Glutamatergic neuron (in vitro differentiated cells): ENCODE data around the gene ADGRG7. TPM values are rescaled to one million over a fixed set of nuclear protein-coding genes. Genes with fewer than 3 reads are reported as not detected.
"Not testable (repeated sequence)": the region's sequence is repeated elsewhere in the genome, so short reads cannot be mapped to it uniquely, and the experiment has no call there.

Experiments used
- DNase-seq: peaks from one replicate; pipeline ENCODE4 v3.0.0; 2022
- H3K27ac Mint-ChIP-seq: one replicate; pipeline ENCODE4 v1.8.0; 2020; ENCODE audit warnings: mild to moderate bottlenecking, mixed read lengths, inconsistent platforms; ENCODE audit not compliant: unreplicated experiment
- H3K27me3 Mint-ChIP-seq: one replicate; pipeline ENCODE4 v1.8.0; 2020; ENCODE audit warnings: mild to moderate bottlenecking, moderate library complexity, mixed read lengths, inconsistent platforms; ENCODE audit not compliant: unreplicated experiment
- H3K36me3 Mint-ChIP-seq: one replicate; pipeline ENCODE4 v1.8.0; 2020; ENCODE audit warnings: mild to moderate bottlenecking, mixed read lengths, inconsistent platforms; ENCODE audit not compliant: unreplicated experiment
- H3K4me1 Mint-ChIP-seq: one replicate; pipeline ENCODE4 v1.8.0; 2020; ENCODE audit warnings: mild to moderate bottlenecking, low read depth, mixed read lengths, inconsistent platforms; ENCODE audit not compliant: unreplicated experiment
- H3K4me3 Mint-ChIP-seq: one replicate; pipeline ENCODE4 v1.8.0; 2020; ENCODE audit warnings: mild to moderate bottlenecking, mixed read lengths, inconsistent platforms; ENCODE audit not compliant: unreplicated experiment
- H3K9me3 Mint-ChIP-seq: one replicate; pipeline ENCODE4 v1.8.0; 2020; ENCODE audit warnings: mild to moderate bottlenecking, moderate library complexity, mixed read lengths, inconsistent platforms; ENCODE audit not compliant: unreplicated experiment
- total RNA-seq: library from RNA; stranded (reverse); fragmentation: NEBNext Ultra II Directional; extraction: Animal tissue kit (Norgen Biotek cat#: 25700); gene quantifications from one replicate; pipeline ENCODE4 v1.2.1, GENCODE V29; 2021; ENCODE audit not compliant: unreplicated experiment
- TF ChIP-seq, protein P1 (sequence below): fragments of 200-600 bp; sonication (generic); IDR thresholded peaks from one replicate; pipeline ENCODE4 v1.5.0; 2021; ENCODE audit not compliant: partially characterized antibody, unreplicated experiment

The ADGRG7 gene
- total RNA-seq, 1 donor from 2014 or later = not detected

DNA sequence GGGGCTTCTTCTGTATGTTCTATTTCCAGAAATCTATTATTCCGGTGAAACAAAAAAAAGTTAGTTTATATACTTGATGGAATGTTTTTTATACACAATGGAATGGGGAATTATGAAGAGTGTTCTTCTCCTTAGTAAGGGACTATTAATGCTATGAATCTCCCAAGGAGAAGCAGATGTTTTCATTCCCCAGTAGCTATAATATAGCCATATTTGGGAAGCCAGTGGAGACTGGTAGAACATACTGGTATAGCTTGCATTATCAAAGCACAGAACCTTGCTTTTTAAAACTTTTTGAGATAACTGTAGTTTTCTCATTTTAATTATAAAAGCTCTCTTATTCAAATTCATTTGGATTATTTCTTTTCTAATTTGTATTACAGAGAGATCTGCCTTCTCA is 38.3 kb downstream of the ADGRG7 start:
- no peak for DNase-seq
- H3K4me1 Mint-ChIP-seq = peaks cover 2% of the 10 kb centered on the region
- no peak overlapping the region for H3K4me3 Mint-ChIP-seq
- H3K9me3 Mint-ChIP-seq = no peaks in the 10 kb centered on the region
- H3K27ac Mint-ChIP-seq = no peak overlapping the region
- TF ChIP-seq, protein P1, sequence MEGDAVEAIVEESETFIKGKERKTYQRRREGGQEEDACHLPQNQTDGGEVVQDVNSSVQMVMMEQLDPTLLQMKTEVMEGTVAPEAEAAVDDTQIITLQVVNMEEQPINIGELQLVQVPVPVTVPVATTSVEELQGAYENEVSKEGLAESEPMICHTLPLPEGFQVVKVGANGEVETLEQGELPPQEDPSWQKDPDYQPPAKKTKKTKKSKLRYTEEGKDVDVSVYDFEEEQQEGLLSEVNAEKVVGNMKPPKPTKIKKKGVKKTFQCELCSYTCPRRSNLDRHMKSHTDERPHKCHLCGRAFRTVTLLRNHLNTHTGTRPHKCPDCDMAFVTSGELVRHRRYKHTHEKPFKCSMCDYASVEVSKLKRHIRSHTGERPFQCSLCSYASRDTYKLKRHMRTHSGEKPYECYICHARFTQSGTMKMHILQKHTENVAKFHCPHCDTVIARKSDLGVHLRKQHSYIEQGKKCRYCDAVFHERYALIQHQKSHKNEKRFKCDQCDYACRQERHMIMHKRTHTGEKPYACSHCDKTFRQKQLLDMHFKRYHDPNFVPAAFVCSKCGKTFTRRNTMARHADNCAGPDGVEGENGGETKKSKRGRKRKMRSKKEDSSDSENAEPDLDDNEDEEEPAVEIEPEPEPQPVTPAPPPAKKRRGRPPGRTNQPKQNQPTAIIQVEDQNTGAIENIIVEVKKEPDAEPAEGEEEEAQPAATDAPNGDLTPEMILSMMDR = no peak
- H3K27me3 Mint-ChIP-seq = no peaks in the 10 kb centered on the region
- no peaks in the 10 kb centered on the region for H3K36me3 Mint-ChIP-seq

- Mint-ChIP-seq H3K27ac (no peak overlapping the region), H3K27me3 (no peaks in the 10 kb centered on the region), H3K4me3 (no peak overlapping the region), H3K4me1 (peaks cover 3% of the 10 kb centered on the region), H3K9me3 (no peaks in the 10 kb centered on the region), H3K36me3 (no peaks in the 10 kb centered on the region)
- TF ChIP-seq, protein P1 = no peak
- DNase-seq = no peak
These were observed 41.5 kb downstream of the ADGRG7 start for GRCh38 chr3:100650651-100651619.

- no peaks in the 10 kb centered on the region for H3K27me3 Mint-ChIP-seq
- no peak overlapping the region for H3K4me3 Mint-ChIP-seq
- TF ChIP-seq, protein P1 = no peak
- H3K36me3 Mint-ChIP-seq = no peaks in the 10 kb centered on the region
- H3K27ac Mint-ChIP-seq = peak overlapping the region; percentile 80
- H3K4me1 Mint-ChIP-seq = peaks cover 3% of the 10 kb centered on the region
- peak; percentile 23 for DNase-seq
- H3K9me3 Mint-ChIP-seq = no peaks in the 10 kb centered on the region
These were observed 44.3 kb downstream of the ADGRG7 start for GRCh38 chr3:100653604-100654294.

DNA sequence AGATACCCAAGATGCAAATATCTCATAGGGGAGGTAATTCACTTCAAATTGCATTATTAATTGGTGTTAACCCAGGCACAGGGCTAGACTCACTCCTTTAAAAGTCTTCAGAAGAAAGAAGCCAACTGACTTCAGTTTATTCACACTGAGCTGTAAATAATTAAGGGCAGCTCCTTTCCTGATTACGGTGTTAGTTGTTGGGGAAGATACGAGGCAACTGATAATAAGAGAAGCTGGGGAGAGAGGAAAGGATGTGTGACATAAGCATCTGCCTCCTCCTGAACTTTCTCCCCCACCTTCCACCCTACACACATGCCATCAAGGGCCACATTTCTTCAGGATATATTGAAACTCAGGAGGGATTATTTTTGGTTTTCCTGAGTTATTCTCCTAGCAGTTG is 47.5 kb downstream of the ADGRG7 start:
- TF ChIP-seq, protein P1 = no peak
- Mint-ChIP-seq H3K9me3 (no peaks in the 10 kb centered on the region), H3K4me3 (no peak overlapping the region), H3K27ac (no peak overlapping the region), H3K36me3 (no peaks in the 10 kb centered on the region), H3K4me1 (peaks cover 3% of the 10 kb centered on the region), H3K27me3 (no peaks in the 10 kb centered on the region)
- DNase-seq = no peak

DNA sequence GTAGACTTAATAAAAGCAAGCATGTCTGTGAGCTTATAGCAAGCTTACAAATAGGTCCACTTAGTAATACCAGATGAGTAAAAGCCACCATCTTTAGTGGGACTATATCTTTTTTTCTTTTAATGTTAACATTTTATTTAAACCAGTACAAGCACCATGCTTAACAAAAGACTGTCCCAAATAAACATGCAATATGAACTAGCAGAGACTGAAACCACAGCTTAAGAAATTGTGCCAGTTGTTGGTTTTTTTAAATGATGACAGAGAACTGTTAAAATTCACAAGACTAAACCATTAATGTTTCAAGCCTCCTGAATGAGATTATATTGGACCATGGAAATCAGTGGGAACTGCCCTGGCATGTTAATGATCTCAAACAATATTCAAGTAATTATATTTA is 51.9 kb downstream of the ADGRG7 start:
- not testable (repeated sequence) for H3K36me3 Mint-ChIP-seq, H3K4me3 Mint-ChIP-seq, DNase-seq, H3K27me3 Mint-ChIP-seq, H3K9me3 Mint-ChIP-seq, H3K27ac Mint-ChIP-seq, H3K4me1 Mint-ChIP-seq
